Measurements from ENCODE around the gene OPN4. TPM values are rescaled to one million over a fixed set of nuclear protein-coding genes. Genes with fewer than 3 reads are reported as not detected.
"Not testable (repeated sequence)": the region's sequence is repeated elsewhere in the genome, so short reads cannot be mapped to it uniquely, and the experiment has no call there.

OPN4 gene
- total RNA-seq, 2 donors from 2014 or later, result not detected

DNA sequence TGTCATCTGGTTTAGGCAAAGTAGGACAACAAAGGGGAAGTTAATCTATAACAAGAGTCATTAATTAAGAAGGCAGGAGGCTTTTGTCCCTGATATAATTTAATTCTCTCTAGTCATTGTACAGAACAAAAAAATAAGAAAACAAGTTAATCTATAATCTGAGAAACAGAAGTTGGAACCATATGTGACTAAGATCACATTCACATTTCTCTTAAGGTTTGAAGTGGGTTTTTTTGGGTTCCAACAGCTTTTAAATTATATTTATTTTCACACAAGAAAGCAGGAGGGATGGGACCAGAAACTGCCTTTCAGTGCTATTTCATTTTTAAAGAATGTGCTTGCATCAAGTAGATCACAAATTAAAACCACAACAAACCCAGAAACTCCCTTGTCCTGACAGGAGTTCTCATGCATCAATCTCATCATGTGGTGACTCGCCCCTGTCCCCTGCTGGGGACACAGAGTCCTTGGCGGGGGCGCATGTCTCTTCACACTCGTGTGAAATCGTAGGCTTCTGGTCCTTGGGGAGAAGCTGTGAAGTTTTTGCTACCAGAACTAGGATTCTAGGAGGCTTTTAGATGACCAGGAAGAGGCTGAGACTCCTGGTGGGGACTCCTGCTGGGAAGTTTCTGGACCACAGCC, 10.1 kb upstream of the OPN4 start:
- Histone ChIP-seq H3K4me3 (ENCODE audit: low read length) (no peak overlapping the region), H3K9me3 (ENCODE audit: control insufficient read depth, low read length) (peaks cover 4% of the 10 kb centered on the region), H3K27ac (ENCODE audit: low read depth, low read length) (no peak overlapping the region), H3K27me3 (ENCODE audit: control insufficient read depth, insufficient read depth, low read length, poor library complexity, severe bottlenecking) (no peaks in the 10 kb centered on the region), H3K36me3 (ENCODE audit: control insufficient read depth, insufficient read depth, low read length) (no peaks in the 10 kb centered on the region), H3K9ac (ENCODE audit: extremely low read depth, low read length, poor library complexity, severe bottlenecking) (no peak overlapping the region), H3K4me1 (ENCODE audit: control insufficient read depth, insufficient read depth, low read length) (no peaks in the 10 kb centered on the region)
- no peaks in the 10 kb centered on the region for H3K27me3 Mint-ChIP-seq (ENCODE audit: insufficient read depth)
- no peaks in the 10 kb centered on the region for H3K4me1 Mint-ChIP-seq
- DNase-seq, result peak; percentile 71
- H3K36me3 Mint-ChIP-seq (ENCODE audit: low read depth), result no peaks in the 10 kb centered on the region
- TF ChIP-seq, protein P1, sequence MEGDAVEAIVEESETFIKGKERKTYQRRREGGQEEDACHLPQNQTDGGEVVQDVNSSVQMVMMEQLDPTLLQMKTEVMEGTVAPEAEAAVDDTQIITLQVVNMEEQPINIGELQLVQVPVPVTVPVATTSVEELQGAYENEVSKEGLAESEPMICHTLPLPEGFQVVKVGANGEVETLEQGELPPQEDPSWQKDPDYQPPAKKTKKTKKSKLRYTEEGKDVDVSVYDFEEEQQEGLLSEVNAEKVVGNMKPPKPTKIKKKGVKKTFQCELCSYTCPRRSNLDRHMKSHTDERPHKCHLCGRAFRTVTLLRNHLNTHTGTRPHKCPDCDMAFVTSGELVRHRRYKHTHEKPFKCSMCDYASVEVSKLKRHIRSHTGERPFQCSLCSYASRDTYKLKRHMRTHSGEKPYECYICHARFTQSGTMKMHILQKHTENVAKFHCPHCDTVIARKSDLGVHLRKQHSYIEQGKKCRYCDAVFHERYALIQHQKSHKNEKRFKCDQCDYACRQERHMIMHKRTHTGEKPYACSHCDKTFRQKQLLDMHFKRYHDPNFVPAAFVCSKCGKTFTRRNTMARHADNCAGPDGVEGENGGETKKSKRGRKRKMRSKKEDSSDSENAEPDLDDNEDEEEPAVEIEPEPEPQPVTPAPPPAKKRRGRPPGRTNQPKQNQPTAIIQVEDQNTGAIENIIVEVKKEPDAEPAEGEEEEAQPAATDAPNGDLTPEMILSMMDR (conservative IDR thresholded peaks at IDR 0.05), result peak; percentile 73
- H3K27ac Mint-ChIP-seq, result no peak overlapping the region
- H3K4me3 Mint-ChIP-seq, result no peak overlapping the region
- peaks cover 15% of the 10 kb centered on the region for H3K9me3 Mint-ChIP-seq
- 75 to 78% methylated on average over 5 of the region's 5 CpGs for WGBS, 2 experiments (ENCODE audit: insufficient coverage in 1 of 2, insufficient read length in 1 of 2)

DNA sequence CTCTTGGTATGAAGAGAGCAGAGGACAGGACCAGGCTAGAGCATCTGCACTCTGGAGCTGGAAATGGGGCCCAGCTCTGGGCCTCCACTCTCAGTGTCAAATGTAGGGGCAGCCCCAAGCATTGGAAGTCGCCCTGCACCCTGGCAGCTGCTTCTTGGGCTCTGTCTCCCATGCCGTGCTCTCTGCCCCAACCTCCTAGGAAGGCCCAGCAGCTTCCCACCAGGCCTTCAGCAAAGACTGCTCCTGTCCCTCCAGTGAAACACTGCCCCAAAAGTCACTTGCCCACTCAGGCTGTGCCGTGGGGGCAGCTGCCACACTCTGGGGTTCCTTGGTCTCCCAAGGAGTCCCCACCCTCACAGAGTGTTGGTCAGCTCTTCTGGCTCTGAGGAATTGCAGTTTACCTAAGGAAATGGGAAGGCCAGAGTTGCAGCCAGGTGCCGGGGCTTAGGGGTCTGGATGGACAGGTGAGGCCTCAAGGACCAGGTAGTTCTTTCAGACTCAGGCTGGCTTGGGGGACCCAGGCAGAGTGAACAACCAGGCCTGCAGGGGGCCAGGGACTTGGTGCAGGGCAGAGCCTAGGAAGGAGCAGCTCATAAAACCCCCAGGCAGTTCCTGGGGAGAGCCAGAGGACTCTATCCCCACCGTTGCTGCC, 9.4 kb upstream of the OPN4 start:
- Mint-ChIP-seq H3K36me3 (ENCODE audit: low read depth) (no peaks in the 10 kb centered on the region), H3K9me3 (peaks cover 15% of the 10 kb centered on the region), H3K27ac (no peak overlapping the region), H3K4me1 (no peaks in the 10 kb centered on the region), H3K27me3 (ENCODE audit: insufficient read depth) (no peaks in the 10 kb centered on the region), H3K4me3 (no peak overlapping the region)
- Histone ChIP-seq H3K36me3 (ENCODE audit: control insufficient read depth, insufficient read depth, low read length) (no peaks in the 10 kb centered on the region), H3K27ac (ENCODE audit: low read depth, low read length) (no peak overlapping the region), H3K4me3 (ENCODE audit: low read length) (no peak overlapping the region), H3K9ac (ENCODE audit: extremely low read depth, low read length, poor library complexity, severe bottlenecking) (no peak overlapping the region), H3K27me3 (ENCODE audit: control insufficient read depth, insufficient read depth, low read length, poor library complexity, severe bottlenecking) (no peaks in the 10 kb centered on the region), H3K9me3 (ENCODE audit: control insufficient read depth, low read length) (peaks cover 4% of the 10 kb centered on the region), H3K4me1 (ENCODE audit: control insufficient read depth, insufficient read depth, low read length) (no peaks in the 10 kb centered on the region)
- WGBS, 2 experiments (ENCODE audit: insufficient coverage in 1 of 2, insufficient read length in 1 of 2), result 73 to 100% methylated on average over 3 to 5 of the region's 5 CpGs
- TF ChIP-seq, protein P1 (conservative IDR thresholded peaks at IDR 0.05), result peak; percentile 3
- DNase-seq, result peak; percentile 37

DNA sequence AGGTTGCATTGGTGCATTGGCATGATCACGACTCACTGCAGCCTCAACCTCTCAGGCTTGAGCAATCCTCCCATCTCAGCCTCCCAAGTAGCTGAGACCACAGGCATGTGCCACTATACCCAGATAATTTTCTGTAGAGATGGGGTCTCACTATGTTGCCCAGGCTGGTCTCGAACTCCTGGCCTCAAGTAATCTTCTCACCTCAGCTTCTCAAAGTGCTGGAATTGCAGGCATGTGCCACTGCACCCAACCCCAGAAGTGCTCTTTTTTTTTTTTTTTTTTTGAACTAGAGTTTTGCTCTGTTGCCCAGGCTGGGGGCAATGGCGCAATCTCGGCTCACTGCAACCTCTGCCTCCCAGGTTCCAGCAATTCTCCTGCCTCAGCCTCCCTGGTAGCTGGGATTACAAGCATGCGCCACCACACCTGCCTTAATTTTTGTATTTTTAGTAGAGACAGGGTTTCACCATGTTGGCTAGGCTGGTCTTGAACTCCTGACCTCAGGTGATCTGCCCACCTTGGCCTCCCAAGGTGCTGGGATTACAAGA, 8.7 kb upstream of the OPN4 start:
- not testable (repeated sequence) for H3K4me3 ChIP-seq (ENCODE audit: low read length); H3K27me3 ChIP-seq (ENCODE audit: control insufficient read depth, insufficient read depth, low read length, poor library complexity, severe bottlenecking); H3K36me3 Mint-ChIP-seq (ENCODE audit: low read depth); H3K27me3 Mint-ChIP-seq (ENCODE audit: insufficient read depth); H3K36me3 ChIP-seq (ENCODE audit: control insufficient read depth, insufficient read depth, low read length); H3K9ac ChIP-seq (ENCODE audit: extremely low read depth, low read length, poor library complexity, severe bottlenecking); H3K27ac Mint-ChIP-seq; H3K4me1 Mint-ChIP-seq; H3K9me3 ChIP-seq (ENCODE audit: control insufficient read depth, low read length); DNase-seq; H3K4me3 Mint-ChIP-seq; H3K4me1 ChIP-seq (ENCODE audit: control insufficient read depth, insufficient read depth, low read length); H3K27ac ChIP-seq (ENCODE audit: low read depth, low read length)
- WGBS, 2 experiments (ENCODE audit: insufficient coverage in 1 of 2, insufficient read length in 1 of 2), result 95% methylated on average over 5 of the region's 5 CpGs; no CpG with 5 or more reads in 1 of the 2 experiments
- H3K9me3 Mint-ChIP-seq, result peaks cover 15% of the 10 kb centered on the region
